ENCODE data around the gene SLC22A3. TPM values are rescaled to one million over a fixed set of nuclear protein-coding genes. Genes with fewer than 3 reads are reported as not detected.

The SLC22A3 gene
- total and polyA plus RNA-seq, 2 of the 4 experiments (the other 2 are of a cell fraction) = not detected

DNA sequence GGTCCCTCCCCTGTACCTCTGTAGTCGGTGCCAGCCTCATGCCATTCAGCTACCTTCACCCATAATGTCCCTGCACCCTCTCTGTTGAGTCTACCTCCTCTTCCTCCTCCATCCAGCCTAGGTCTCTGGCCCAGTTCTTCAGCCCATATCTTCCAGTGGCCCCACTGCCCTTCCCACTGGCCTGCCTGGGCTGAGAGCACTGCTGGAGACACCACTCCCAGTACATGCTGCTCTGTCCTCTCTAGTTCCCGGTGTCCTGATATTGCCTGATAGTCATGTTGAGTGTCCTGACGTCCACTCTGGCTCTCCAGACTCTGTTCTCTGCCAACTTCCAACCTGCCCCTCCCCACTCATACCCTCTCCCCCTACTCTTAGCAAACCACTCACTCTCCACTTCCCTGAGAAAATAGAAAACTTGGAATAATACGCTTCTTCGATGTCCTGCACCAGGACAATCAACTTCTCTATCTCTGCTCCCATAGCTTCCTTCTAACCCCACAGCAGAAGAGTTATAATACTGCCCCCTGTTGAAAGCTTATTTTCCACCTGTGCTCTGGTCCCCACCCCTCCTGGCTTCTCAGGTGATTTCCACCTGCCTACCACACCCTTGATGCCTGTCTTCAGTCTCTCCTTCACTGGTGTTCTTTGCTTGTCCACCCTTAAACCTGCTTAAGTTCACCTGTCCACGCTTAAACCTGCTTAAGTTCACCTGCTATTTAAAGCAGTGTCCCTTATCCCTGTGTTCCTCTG is 19.8 kb downstream of the SLC22A3 start:
- no peak overlapping the region for H2BK20ac ChIP-seq (ENCODE audit: low read depth, low read length)
- no peak overlapping the region for H3K4me2 ChIP-seq (ENCODE audit: low read depth, low read length)
- ChIA-PET POLR2A (ENCODE audit: unreplicated experiment) (no interaction called here), CTCF (no interaction called here)
- H2AK9ac ChIP-seq (replicated peaks; ENCODE audit: low read depth, low read length, poor library complexity) = no peak overlapping the region
- WGBS, 2 experiments (ENCODE audit: extremely low coverage in 2 of 2, insufficient read length in 1 of 2) = 59% methylated on average over 5 of the region's 6 CpGs; no CpG with 5 or more reads in 1 of the 2 experiments
- ATAC-seq (ENCODE audit: low read depth) (no peak), DNase-seq (no peak)
- H4K5ac ChIP-seq (ENCODE audit: low read depth, low read length) = no peak overlapping the region
- no peak overlapping the region for H3K9ac ChIP-seq (ENCODE audit: low read depth, low read length)
- H2BK15ac ChIP-seq (ENCODE audit: low read depth, low read length) = no peak overlapping the region
- no peaks in the 10 kb centered on the region for H3K36me3 ChIP-seq (ENCODE audit: control insufficient read depth, insufficient read depth, low read length)
- H3K4me3 ChIP-seq (ENCODE audit: insufficient read depth, low read depth, low read length) = no peak overlapping the region
- H3K9me1 ChIP-seq (ENCODE audit: insufficient read depth, low read length) = no peaks in the 10 kb centered on the region
- no peak overlapping the region for H3K18ac ChIP-seq (ENCODE audit: low read depth, low read length)
- no peak overlapping the region for H2BK120ac ChIP-seq (ENCODE audit: low read depth, low read length)
- H3K23ac ChIP-seq (ENCODE audit: low read depth, low read length) = no peak overlapping the region
- dilution Hi-C loops (cut with HindIII; ENCODE audit: low sequenced_read_pairs, unreplicated experiment) (no loop called here), in situ Hi-C loops (cut with MboI; ENCODE audit: low sequenced_read_pairs) (no loop called here), intact Hi-C loops (cut with micrococcal nuclease) (no loop called here)
- H2AFZ ChIP-seq (replicated peaks; ENCODE audit: low read length, poor library complexity) = no peak overlapping the region
- no peak overlapping the region for H3K56ac ChIP-seq (ENCODE audit: extremely low read depth, insufficient read depth, low read length)
- no peaks in the 10 kb centered on the region for H3K4me1 ChIP-seq (ENCODE audit: control insufficient read depth, insufficient read depth, low read length)
- H3K27me3 ChIP-seq (ENCODE audit: control insufficient read depth, insufficient read depth, low read length) = no peaks in the 10 kb centered on the region
- no TSS peak for BruUV-seq (replicated peaks)
- H4K20me1 ChIP-seq (ENCODE audit: insufficient read depth, low read length) = no peaks in the 10 kb centered on the region
- no peak overlapping the region for H3K27ac ChIP-seq (ENCODE audit: insufficient read depth, low read length)
- H4K8ac ChIP-seq (ENCODE audit: low read depth in 2 of 2, low read length in 2 of 2) = no peak overlapping the region
- H2AK5ac ChIP-seq (ENCODE audit: low read depth, low read length) = no peak overlapping the region
- TF ChIP-seq, protein P1, sequence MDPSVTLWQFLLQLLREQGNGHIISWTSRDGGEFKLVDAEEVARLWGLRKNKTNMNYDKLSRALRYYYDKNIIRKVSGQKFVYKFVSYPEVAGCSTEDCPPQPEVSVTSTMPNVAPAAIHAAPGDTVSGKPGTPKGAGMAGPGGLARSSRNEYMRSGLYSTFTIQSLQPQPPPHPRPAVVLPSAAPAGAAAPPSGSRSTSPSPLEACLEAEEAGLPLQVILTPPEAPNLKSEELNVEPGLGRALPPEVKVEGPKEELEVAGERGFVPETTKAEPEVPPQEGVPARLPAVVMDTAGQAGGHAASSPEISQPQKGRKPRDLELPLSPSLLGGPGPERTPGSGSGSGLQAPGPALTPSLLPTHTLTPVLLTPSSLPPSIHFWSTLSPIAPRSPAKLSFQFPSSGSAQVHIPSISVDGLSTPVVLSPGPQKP (IDR thresholded peaks at IDR 0.05; ENCODE audit: borderline replicate concordance, low read depth, low read length) = no peak
- TF ChIP-seq MXI1 (IDR thresholded peaks at IDR 0.05; ENCODE audit: borderline replicate concordance, low read depth, low read length) = no peak
- TF ChIP-seq RCOR1 (IDR thresholded peaks at IDR 0.05; ENCODE audit: insufficient replicate concordance, low read length) = no peak
- no peak for TF ChIP-seq RFX5 (IDR thresholded peaks at IDR 0.05; ENCODE audit: low read depth, low read length)
- TF ChIP-seq BHLHE40 (IDR thresholded peaks at IDR 0.05; ENCODE audit: low read depth, low read length) = no peak
- TF ChIP-seq CEBPB (IDR thresholded peaks at IDR 0.05; ENCODE audit: low read depth, low read length) = no peak
- TF ChIP-seq, protein P2, sequence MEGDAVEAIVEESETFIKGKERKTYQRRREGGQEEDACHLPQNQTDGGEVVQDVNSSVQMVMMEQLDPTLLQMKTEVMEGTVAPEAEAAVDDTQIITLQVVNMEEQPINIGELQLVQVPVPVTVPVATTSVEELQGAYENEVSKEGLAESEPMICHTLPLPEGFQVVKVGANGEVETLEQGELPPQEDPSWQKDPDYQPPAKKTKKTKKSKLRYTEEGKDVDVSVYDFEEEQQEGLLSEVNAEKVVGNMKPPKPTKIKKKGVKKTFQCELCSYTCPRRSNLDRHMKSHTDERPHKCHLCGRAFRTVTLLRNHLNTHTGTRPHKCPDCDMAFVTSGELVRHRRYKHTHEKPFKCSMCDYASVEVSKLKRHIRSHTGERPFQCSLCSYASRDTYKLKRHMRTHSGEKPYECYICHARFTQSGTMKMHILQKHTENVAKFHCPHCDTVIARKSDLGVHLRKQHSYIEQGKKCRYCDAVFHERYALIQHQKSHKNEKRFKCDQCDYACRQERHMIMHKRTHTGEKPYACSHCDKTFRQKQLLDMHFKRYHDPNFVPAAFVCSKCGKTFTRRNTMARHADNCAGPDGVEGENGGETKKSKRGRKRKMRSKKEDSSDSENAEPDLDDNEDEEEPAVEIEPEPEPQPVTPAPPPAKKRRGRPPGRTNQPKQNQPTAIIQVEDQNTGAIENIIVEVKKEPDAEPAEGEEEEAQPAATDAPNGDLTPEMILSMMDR (conservative IDR thresholded peaks at IDR 0.05; ENCODE audit: low read depth, low read length) = no peak
- TF ChIP-seq CHD1 (IDR thresholded peaks at IDR 0.05; ENCODE audit: low read depth, low read length) = no peak
- no peak for TF ChIP-seq POLR2A (IDR thresholded peaks at IDR 0.05; ENCODE audit: low read depth, low read length)
- TF ChIP-seq RAD21 (IDR thresholded peaks at IDR 0.05; ENCODE audit: low read length) = no peak
- TF ChIP-seq, protein P3, sequence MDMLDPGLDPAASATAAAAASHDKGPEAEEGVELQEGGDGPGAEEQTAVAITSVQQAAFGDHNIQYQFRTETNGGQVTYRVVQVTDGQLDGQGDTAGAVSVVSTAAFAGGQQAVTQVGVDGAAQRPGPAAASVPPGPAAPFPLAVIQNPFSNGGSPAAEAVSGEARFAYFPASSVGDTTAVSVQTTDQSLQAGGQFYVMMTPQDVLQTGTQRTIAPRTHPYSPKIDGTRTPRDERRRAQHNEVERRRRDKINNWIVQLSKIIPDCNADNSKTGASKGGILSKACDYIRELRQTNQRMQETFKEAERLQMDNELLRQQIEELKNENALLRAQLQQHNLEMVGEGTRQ (IDR thresholded peaks at IDR 0.05; ENCODE audit: low read depth, low read length) = no peak
- TF ChIP-seq MAZ (IDR thresholded peaks at IDR 0.05; ENCODE audit: borderline replicate concordance, low read depth, low read length) = no peak
- peaks cover 5% of the 10 kb centered on the region; the same call in 1 of the 2 replicates for H3K9me3 ChIP-seq (ENCODE audit: control insufficient read depth, insufficient read depth, low read length)
- no peaks in the 10 kb centered on the region for H3K79me1 ChIP-seq (ENCODE audit: low read depth in 1 of 2, low read length in 2 of 2)
- H3K4ac ChIP-seq (ENCODE audit: low read depth, low read length) = no peak overlapping the region
- H4K91ac ChIP-seq (ENCODE audit: insufficient read depth, low read depth, low read length) = no peak overlapping the region
- no peak overlapping the region for H2BK5ac ChIP-seq (ENCODE audit: low read depth, low read length, poor library complexity, severe bottlenecking)
- no peak overlapping the region for H3K14ac ChIP-seq (replicated peaks; ENCODE audit: low read depth, low read length)
